Measurements from ENCODE around the gene SLC35G4.

The SLC35G4 gene

DNA sequence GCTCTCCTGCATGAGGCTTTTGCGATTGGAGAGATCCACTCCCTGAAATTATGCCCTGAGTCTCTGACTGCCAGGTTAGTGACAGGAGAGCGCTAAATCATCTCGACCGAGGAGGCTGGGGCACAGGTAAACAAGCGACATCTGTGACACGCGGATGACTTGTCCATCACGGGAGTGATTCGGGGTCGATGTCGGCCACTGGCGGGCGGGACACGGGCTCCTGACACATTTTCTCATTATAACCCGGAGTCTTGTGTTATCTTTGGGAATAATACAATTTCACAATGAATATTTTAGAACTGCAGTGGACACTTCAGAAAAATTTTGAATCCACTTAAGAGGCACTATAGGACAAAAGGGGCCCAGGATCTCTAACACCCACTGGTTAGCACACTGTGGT is 29.5 kb upstream of the SLC35G4 start:
- H3K36me3 Mint-ChIP-seq (ENCODE audit: low read depth): no peaks in the 10 kb centered on the region
- peaks cover 16% of the 10 kb centered on the region for H3K4me1 Mint-ChIP-seq
- H3K27ac Mint-ChIP-seq: no peak overlapping the region
- H3K9me3 Mint-ChIP-seq: no peaks in the 10 kb centered on the region
- H3K4me3 Mint-ChIP-seq: no peak overlapping the region
- H3K27me3 Mint-ChIP-seq (ENCODE audit: low read depth): peaks cover 11% of the 10 kb centered on the region
- TF ChIP-seq, protein P1, sequence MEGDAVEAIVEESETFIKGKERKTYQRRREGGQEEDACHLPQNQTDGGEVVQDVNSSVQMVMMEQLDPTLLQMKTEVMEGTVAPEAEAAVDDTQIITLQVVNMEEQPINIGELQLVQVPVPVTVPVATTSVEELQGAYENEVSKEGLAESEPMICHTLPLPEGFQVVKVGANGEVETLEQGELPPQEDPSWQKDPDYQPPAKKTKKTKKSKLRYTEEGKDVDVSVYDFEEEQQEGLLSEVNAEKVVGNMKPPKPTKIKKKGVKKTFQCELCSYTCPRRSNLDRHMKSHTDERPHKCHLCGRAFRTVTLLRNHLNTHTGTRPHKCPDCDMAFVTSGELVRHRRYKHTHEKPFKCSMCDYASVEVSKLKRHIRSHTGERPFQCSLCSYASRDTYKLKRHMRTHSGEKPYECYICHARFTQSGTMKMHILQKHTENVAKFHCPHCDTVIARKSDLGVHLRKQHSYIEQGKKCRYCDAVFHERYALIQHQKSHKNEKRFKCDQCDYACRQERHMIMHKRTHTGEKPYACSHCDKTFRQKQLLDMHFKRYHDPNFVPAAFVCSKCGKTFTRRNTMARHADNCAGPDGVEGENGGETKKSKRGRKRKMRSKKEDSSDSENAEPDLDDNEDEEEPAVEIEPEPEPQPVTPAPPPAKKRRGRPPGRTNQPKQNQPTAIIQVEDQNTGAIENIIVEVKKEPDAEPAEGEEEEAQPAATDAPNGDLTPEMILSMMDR (IDR thresholded peaks at IDR 0.05; ENCODE audit: unreplicated experiment in 3 of 3): no peak

DNA sequence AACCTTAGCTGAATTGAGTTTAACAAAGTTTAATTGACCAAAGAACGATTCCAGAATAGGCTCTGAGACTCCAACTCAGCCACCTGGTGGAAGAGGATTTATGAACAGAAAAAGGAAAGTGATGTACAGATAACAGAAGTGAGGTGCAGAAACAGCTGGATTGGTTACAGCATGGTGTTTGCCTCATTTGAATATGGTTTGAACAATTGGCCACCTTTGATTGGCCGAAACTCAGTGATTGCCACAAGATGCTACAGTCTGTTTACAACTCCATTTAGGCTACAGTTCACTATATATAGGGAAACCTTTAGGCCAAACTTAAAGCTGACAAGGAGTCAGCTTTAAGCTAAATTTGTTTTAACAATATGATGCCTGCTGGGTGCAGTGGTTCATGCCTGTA is 28.1 kb upstream of the SLC35G4 start:
- H3K36me3 Mint-ChIP-seq (ENCODE audit: low read depth): no peaks in the 10 kb centered on the region
- peaks cover 13% of the 10 kb centered on the region for H3K4me1 Mint-ChIP-seq
- no peak overlapping the region for H3K27ac Mint-ChIP-seq
- no peak overlapping the region for H3K4me3 Mint-ChIP-seq
- peaks cover 11% of the 10 kb centered on the region for H3K27me3 Mint-ChIP-seq (ENCODE audit: low read depth)
- TF ChIP-seq, protein P1 (IDR thresholded peaks at IDR 0.05; ENCODE audit: unreplicated experiment in 3 of 3): no peak
- H3K9me3 Mint-ChIP-seq: peaks cover under 1% of the 10 kb centered on the region

DNA sequence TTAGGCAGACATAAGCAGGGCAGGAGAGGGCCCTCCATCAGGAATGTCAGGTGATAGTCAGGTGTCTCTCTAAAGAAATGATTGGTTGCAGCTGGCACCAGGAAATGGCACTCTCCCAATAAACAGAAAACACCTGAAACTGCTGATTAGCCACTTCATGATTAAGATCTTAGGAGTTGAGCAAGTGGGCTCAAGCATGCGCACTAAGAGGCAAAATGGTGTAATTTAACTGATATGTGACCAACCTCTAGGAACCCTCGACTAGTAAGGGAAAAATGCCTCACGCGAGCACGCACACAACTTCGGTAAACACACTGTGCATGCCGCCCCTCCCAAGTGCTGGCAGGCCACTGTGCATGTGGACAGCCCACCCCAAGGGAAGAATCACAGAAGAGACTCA is 23.8 kb upstream of the SLC35G4 start:
- Mint-ChIP-seq H3K4me1 (peaks cover 29% of the 10 kb centered on the region), H3K36me3 (ENCODE audit: low read depth) (no peaks in the 10 kb centered on the region), H3K9me3 (peaks cover 3% of the 10 kb centered on the region), H3K4me3 (no peak overlapping the region), H3K27me3 (ENCODE audit: low read depth) (peaks cover 8% of the 10 kb centered on the region), H3K27ac (no peak overlapping the region)
- TF ChIP-seq, protein P1 (IDR thresholded peaks at IDR 0.05; ENCODE audit: unreplicated experiment in 3 of 3): no peak

DNA sequence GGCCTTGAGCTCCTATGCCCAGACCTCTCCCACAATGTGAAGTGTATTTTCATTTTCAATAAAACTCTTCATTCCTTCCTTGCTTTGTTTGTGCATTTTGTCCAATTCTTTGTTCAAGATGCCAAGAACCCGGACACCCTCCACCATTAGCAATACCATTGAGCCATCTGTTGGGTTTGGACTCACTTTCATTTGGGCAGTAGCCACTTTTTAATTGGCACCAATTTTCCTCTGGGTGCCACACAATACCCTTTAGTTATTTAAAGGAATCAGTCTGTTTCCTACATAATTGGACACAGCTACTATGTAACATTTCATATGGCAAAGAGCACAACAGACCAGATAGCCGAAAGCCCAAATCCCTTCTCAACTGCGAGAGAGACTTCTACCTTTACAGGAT is 22.5 kb upstream of the SLC35G4 start:
- H3K36me3 Mint-ChIP-seq (ENCODE audit: low read depth): no peaks in the 10 kb centered on the region
- H3K4me3 Mint-ChIP-seq: no peak overlapping the region
- no peak overlapping the region for H3K27ac Mint-ChIP-seq
- peaks cover 3% of the 10 kb centered on the region for H3K27me3 Mint-ChIP-seq (ENCODE audit: low read depth)
- peaks cover 29% of the 10 kb centered on the region for H3K4me1 Mint-ChIP-seq
- TF ChIP-seq, protein P1 (IDR thresholded peaks at IDR 0.05; ENCODE audit: unreplicated experiment in 3 of 3): no peak
- peaks cover 5% of the 10 kb centered on the region for H3K9me3 Mint-ChIP-seq

DNA sequence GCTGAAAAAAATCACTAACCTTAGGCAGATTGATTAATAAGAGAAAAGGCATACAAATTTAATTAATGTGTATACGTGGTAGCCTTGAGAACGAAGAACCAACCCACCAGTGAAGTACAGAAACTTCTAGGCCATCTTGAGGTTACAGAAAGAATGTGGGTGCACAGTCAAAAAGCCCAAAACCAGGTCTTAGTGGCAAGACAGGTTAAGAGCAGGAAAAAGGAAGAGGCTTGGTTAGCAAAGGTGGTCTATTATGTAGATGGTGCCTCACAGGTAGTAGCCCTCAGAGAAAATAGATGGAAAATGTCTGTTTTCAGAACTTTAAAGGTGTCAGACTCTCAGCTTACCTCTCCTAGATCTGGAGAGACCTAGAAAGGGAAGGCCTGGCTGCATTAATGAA is 22.0 kb upstream of the SLC35G4 start:
- Mint-ChIP-seq H3K27ac (peak overlapping the region in 1 of 3 experiments; percentile 10), H3K4me1 (peaks cover 29% of the 10 kb centered on the region), H3K27me3 (ENCODE audit: low read depth) (peaks cover 3% of the 10 kb centered on the region), H3K4me3 (no peak overlapping the region), H3K9me3 (peaks cover 5% of the 10 kb centered on the region), H3K36me3 (ENCODE audit: low read depth) (no peaks in the 10 kb centered on the region)
- TF ChIP-seq, protein P1 (IDR thresholded peaks at IDR 0.05; ENCODE audit: unreplicated experiment in 3 of 3): no peak

DNA sequence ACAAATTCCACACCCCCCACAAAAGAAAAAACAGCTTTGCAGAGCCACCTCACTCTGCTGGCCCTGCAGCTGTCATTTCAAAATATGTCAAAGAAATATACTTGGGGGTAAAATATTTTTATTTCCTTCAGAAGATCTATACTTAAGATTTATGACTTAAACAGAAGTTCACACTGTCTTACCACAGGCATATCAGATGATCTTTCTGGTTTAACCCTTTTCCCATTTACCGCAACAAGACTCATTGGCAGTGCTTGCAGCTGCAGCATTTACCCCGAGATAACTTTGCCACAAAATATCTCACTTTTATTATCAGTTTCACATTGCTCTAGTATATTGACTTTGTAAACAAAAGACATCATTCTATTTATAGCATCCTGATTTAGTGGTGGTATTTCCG is 21.6 kb upstream of the SLC35G4 start:
- H3K9me3 Mint-ChIP-seq: peaks cover 5% of the 10 kb centered on the region
- TF ChIP-seq, protein P1 (IDR thresholded peaks at IDR 0.05; ENCODE audit: unreplicated experiment in 3 of 3): no peak
- peak overlapping the region in 2 of 3 experiments; percentile 10 to 46 for H3K27ac Mint-ChIP-seq
- H3K4me3 Mint-ChIP-seq: no peak overlapping the region
- peaks cover 3% of the 10 kb centered on the region for H3K27me3 Mint-ChIP-seq (ENCODE audit: low read depth)
- no peaks in the 10 kb centered on the region for H3K36me3 Mint-ChIP-seq (ENCODE audit: low read depth)
- peaks cover 29% of the 10 kb centered on the region for H3K4me1 Mint-ChIP-seq

All from nephron (organoid).